T-helper 2 cell treated with Interferon-gamma antibody and Interleukin-4, amounts not matched to agents 5 μg/mL and 100 μg/mL, for 36 hours (primary cell): ENCODE measurements around the gene GGCT.

Experiments
- DNase-seq: peaks from one replicate; pipeline ENCODE4 v3.0.0; 2021; ENCODE audit warnings: low spot score
- H3K27ac Mint-ChIP-seq: one replicate; pipeline ENCODE4 v1.8.0; 2021; ENCODE audit warnings: mild to moderate bottlenecking, mixed read lengths
- H3K27me3 Mint-ChIP-seq: one replicate; pipeline ENCODE4 v1.8.0; 2021; ENCODE audit warnings: low read depth, mixed read lengths
- H3K36me3 Mint-ChIP-seq: one replicate; pipeline ENCODE4 v1.8.0; 2021; ENCODE audit warnings: low read depth, mixed read lengths
- H3K4me1 Mint-ChIP-seq: one replicate; pipeline ENCODE4 v1.8.0; 2021; ENCODE audit warnings: low read depth, mixed read lengths
- H3K4me3 Mint-ChIP-seq: one replicate; pipeline ENCODE4 v1.8.0; 2022; ENCODE audit warnings: mild to moderate bottlenecking, moderate library complexity, mixed read lengths
- H3K9me3 Mint-ChIP-seq: one replicate; pipeline ENCODE4 v1.8.0; 2021; ENCODE audit warnings: mixed read lengths

The GGCT gene

GRCh38 chr7:30469303-30469702, 35.3 kb downstream of the GGCT start:
- peaks cover 61% of the 10 kb centered on the region for H3K4me1 Mint-ChIP-seq
- H3K27me3 Mint-ChIP-seq, result no peaks in the 10 kb centered on the region
- H3K4me3 Mint-ChIP-seq, result no peak overlapping the region
- H3K36me3 Mint-ChIP-seq, result peaks cover 22% of the 10 kb centered on the region
- H3K27ac Mint-ChIP-seq, result no peak overlapping the region
- DNase-seq, result no peak
- H3K9me3 Mint-ChIP-seq, result no peaks in the 10 kb centered on the region

DNA sequence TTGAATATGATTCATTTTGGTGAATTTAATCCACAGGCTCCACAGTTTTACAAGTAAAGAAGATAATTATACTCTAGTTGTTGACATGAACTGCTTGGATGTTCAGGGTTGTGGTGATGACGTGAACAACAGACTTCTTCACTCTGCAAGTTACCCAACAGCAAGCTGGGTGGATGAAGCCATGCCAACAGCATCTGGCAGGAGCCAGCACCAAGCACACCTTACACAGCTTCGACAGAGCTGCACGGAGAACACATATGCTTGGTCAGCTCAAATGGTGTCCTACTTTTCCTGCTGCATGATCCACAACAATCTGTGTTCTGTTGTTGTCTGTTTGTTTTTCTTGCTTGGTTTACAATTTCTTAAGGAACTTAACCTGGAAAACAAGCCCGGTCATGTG, 35.8 kb downstream of the GGCT start:
- peaks cover 17% of the 10 kb centered on the region for H3K36me3 Mint-ChIP-seq
- H3K4me1 Mint-ChIP-seq, result peaks cover 56% of the 10 kb centered on the region
- H3K9me3 Mint-ChIP-seq, result no peaks in the 10 kb centered on the region
- no peak for DNase-seq
- H3K27me3 Mint-ChIP-seq, result no peaks in the 10 kb centered on the region
- no peak overlapping the region for H3K4me3 Mint-ChIP-seq
- H3K27ac Mint-ChIP-seq, result no peak overlapping the region

DNA sequence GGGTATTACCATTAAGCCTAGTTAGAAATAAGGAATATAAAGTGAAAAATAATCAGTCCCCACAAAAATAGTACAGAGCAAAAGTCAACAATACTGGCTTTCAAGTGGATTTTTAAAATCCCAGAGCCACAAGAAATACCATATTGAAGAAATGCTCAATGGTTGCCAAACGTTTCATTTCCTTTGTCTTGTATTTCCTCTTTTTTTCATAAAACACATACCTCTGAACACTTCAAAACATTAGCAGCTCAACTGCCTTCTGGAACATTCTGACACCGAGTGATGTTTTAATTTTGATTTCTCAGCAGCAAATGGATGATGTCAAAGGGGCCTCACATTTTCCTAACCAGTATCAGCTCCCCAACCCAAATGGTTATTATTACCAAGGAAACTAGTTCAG, 36.6 kb downstream of the GGCT start:
- no peak overlapping the region for H3K27ac Mint-ChIP-seq
- DNase-seq, result no peak
- no peaks in the 10 kb centered on the region for H3K9me3 Mint-ChIP-seq
- peaks cover 52% of the 10 kb centered on the region for H3K4me1 Mint-ChIP-seq
- no peaks in the 10 kb centered on the region for H3K27me3 Mint-ChIP-seq
- no peak overlapping the region for H3K4me3 Mint-ChIP-seq
- peaks cover 17% of the 10 kb centered on the region for H3K36me3 Mint-ChIP-seq

GRCh38 chr7:30467271-30467670, 37.4 kb downstream of the GGCT start:
- Mint-ChIP-seq H3K4me3 (no peak overlapping the region), H3K9me3 (no peaks in the 10 kb centered on the region), H3K27me3 (no peaks in the 10 kb centered on the region), H3K27ac (no peak overlapping the region), H3K4me1 (peaks cover 46% of the 10 kb centered on the region), H3K36me3 (peaks cover 17% of the 10 kb centered on the region)
- no peak for DNase-seq

DNA sequence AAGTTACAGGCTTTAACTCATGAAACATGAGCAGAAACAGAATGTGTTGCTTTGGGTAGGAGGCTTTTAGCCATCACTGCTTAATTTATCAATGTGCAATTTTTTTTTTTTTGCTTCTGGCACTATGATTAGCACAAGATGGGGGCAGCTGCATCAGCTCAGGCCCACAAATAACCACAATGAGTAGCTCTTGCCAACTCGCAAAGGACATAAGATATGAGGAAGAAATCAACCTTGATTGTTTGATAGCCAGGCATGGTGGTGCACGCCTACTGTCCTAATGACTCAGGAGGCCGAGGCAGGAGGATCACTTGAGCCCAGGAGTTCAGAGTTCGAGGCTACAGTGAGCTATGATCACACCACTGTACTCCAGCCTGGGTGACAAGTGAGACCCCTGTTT, 38.4 kb downstream of the GGCT start:
- Mint-ChIP-seq H3K9me3 (no peaks in the 10 kb centered on the region), H3K4me3 (no peak overlapping the region), H3K27me3 (no peaks in the 10 kb centered on the region), H3K27ac (no peak overlapping the region), H3K36me3 (peaks cover 15% of the 10 kb centered on the region), H3K4me1 (peaks cover 38% of the 10 kb centered on the region)
- DNase-seq, result no peak

DNA sequence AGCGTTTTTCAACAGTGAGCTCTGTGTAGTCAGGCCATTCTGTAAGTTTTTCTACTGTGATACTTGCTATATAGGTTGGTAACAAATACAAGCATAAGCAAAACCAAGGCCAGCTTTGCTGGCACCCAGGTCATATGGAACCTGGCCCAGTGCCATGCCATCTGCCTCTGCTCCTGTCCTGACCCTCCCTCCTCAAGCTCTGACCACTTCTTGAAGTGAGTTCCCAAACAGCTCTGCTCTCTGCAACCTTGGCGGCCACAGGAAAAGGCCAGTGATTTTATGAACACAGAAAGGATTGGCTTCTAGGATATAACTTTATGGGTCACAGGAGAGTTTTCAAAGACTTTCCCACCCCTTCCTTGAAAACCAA, 38.8 kb downstream of the GGCT start:
- no peak overlapping the region for H3K27ac Mint-ChIP-seq
- H3K36me3 Mint-ChIP-seq, result peaks cover 15% of the 10 kb centered on the region
- H3K9me3 Mint-ChIP-seq, result no peaks in the 10 kb centered on the region
- peaks cover 33% of the 10 kb centered on the region for H3K4me1 Mint-ChIP-seq
- no peak for DNase-seq
- H3K27me3 Mint-ChIP-seq, result no peaks in the 10 kb centered on the region
- H3K4me3 Mint-ChIP-seq, result no peak overlapping the region

- no peaks in the 10 kb centered on the region for H3K27me3 Mint-ChIP-seq
- no peaks in the 10 kb centered on the region for H3K9me3 Mint-ChIP-seq
- H3K36me3 Mint-ChIP-seq, result peaks cover 11% of the 10 kb centered on the region
- H3K4me3 Mint-ChIP-seq, result no peak overlapping the region
- H3K27ac Mint-ChIP-seq, result no peak overlapping the region
- no peak for DNase-seq
- peaks cover 28% of the 10 kb centered on the region for H3K4me1 Mint-ChIP-seq
Measured at GRCh38 chr7:30465046-30465810, 39.4 kb downstream of the GGCT start.

GRCh38 chr7:30464231-30464671, 40.4 kb downstream of the GGCT start:
- Mint-ChIP-seq H3K4me1 (peaks cover 24% of the 10 kb centered on the region), H3K27me3 (no peaks in the 10 kb centered on the region), H3K36me3 (peaks cover 11% of the 10 kb centered on the region), H3K4me3 (no peak overlapping the region), H3K27ac (no peak overlapping the region), H3K9me3 (no peaks in the 10 kb centered on the region)
- no peak for DNase-seq

DNA sequence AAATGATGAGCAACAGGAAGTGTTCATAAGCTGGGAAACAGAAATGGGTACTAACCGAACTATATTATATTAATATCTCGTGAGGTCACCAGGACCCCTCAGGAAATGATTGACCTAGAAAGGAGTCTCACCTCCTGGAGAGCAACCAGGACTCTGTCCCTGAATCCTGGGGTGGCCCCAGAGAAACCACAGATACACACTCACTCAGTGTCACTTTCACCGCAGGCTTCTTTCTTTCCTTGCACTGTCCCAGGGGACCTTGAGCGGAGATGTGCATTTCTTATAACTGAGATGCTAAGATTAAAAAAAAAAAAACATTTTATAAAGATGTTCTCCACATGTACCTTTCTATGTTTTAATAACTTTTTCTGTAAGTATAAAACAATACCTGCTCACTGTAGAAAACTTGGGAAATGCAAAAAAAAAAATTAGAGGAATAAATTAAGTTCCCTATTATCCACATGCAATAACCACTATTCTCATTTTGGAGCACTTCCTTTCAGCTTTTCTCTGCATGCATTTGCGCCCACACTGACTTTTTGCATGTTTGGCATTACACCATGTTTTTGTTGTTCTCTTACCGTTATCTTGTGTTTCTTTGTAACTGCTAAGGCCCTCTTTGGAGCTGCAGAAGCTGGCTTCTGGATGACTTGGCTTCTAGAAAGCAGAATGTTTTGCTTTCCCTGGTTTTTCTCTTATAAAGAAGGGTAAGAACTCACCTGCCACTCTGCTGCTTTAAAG, 41.1 kb downstream of the GGCT start:
- Mint-ChIP-seq H3K36me3 (peaks cover 10% of the 10 kb centered on the region), H3K27ac (no peak overlapping the region), H3K27me3 (no peaks in the 10 kb centered on the region), H3K4me1 (peaks cover 24% of the 10 kb centered on the region), H3K4me3 (no peak overlapping the region), H3K9me3 (no peaks in the 10 kb centered on the region)
- DNase-seq, result no peak

GRCh38 chr7:30462179-30462578, 42.5 kb downstream of the GGCT start:
- H3K4me3 Mint-ChIP-seq, result no peak overlapping the region
- H3K27ac Mint-ChIP-seq, result no peak overlapping the region
- H3K9me3 Mint-ChIP-seq, result no peaks in the 10 kb centered on the region
- H3K36me3 Mint-ChIP-seq, result peaks cover 10% of the 10 kb centered on the region
- no peaks in the 10 kb centered on the region for H3K27me3 Mint-ChIP-seq
- no peak for DNase-seq
- peaks cover 15% of the 10 kb centered on the region for H3K4me1 Mint-ChIP-seq

DNA sequence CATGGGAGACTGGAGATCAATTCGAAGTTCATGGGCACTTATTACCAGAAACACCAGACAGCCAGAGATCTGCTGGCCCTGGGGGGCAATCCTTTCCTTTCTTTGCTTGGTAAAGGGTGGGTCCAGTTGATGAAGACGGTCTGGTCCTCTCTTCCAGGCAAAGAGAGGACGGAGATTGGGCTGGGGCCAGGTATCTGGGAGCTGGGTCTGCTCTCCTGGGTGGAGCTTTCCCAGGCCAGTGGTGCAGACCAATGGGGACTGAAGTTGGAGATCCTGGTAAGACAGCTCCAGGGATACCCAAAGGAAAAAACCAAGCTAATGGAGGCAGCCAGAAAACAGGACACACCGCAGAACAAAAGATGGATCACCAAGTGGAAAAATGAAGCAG, 44.4 kb downstream of the GGCT start:
- peaks cover 15% of the 10 kb centered on the region for H3K36me3 Mint-ChIP-seq
- no peak overlapping the region for H3K27ac Mint-ChIP-seq
- H3K9me3 Mint-ChIP-seq, result no peaks in the 10 kb centered on the region
- no peak overlapping the region for H3K4me3 Mint-ChIP-seq
- H3K4me1 Mint-ChIP-seq, result peaks cover 8% of the 10 kb centered on the region
- DNase-seq, result no peak
- no peaks in the 10 kb centered on the region for H3K27me3 Mint-ChIP-seq

GRCh38 chr7:30459591-30460245, 44.9 kb downstream of the GGCT start:
- peaks cover 15% of the 10 kb centered on the region for H3K36me3 Mint-ChIP-seq
- no peak overlapping the region for H3K27ac Mint-ChIP-seq
- peaks cover 2% of the 10 kb centered on the region for H3K4me1 Mint-ChIP-seq
- H3K9me3 Mint-ChIP-seq, result no peaks in the 10 kb centered on the region
- H3K4me3 Mint-ChIP-seq, result no peak overlapping the region
- no peak for DNase-seq
- no peaks in the 10 kb centered on the region for H3K27me3 Mint-ChIP-seq

DNA sequence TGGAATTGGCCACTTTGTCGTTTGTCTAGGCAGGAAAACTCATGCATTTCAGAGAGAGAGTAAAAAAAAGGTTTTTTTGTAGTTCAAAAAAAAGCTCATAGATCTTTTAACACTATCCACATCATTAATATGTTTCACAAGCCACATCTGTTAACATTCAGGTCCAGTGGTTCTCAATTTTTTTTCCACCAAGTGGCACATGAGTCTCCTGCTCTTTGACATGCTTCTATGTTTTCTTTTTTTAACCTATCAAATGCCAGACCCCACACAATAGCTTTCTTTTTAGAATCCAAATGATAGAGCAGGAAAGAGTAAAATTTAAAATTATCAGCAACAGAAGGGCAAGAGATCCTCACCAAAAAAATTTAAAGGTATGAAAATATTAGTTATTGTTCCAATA, 46.3 kb downstream of the GGCT start:
- Mint-ChIP-seq H3K27me3 (no peaks in the 10 kb centered on the region), H3K9me3 (no peaks in the 10 kb centered on the region), H3K27ac (no peak overlapping the region), H3K4me1 (peaks cover 2% of the 10 kb centered on the region), H3K4me3 (no peak overlapping the region), H3K36me3 (peaks cover 23% of the 10 kb centered on the region)
- DNase-seq, result no peak

- H3K36me3 Mint-ChIP-seq, result peaks cover 28% of the 10 kb centered on the region
Measured at GRCh38 chr7:30453921-30454320, 50.7 kb downstream of the GGCT start.

More at GRCh38 chr7:30453921-30454320, 50.7 kb downstream of the GGCT start:
- no peaks in the 10 kb centered on the region for H3K27me3 Mint-ChIP-seq
- no peaks in the 10 kb centered on the region for H3K9me3 Mint-ChIP-seq
- H3K4me3 Mint-ChIP-seq, result no peak overlapping the region
- no peaks in the 10 kb centered on the region for H3K4me1 Mint-ChIP-seq
- no peak overlapping the region for H3K27ac Mint-ChIP-seq
- no peak for DNase-seq
